Stromal cell of bone marrow (primary cell): ENCODE data around the gene PRRT1B.

ENCODE experiments used
- DNase-seq: peaks from one replicate; pipeline ENCODE4 v3.0.0-alpha.2; 2012; ENCODE audit warnings: low read depth

Gene PRRT1B

GRCh38 chr9:131597246-131597645 lies 51.9 kb downstream of the PRRT1B start:
- DNase-seq = no peak

- DNase-seq = no peak
Measured at GRCh38 chr9:131598121-131598520, 52.8 kb downstream of the PRRT1B start.

GRCh38 chr9:131601683-131602181 lies 56.4 kb downstream of the PRRT1B start:
- DNase-seq = no peak

- no peak for DNase-seq
Measured at GRCh38 chr9:131603199-131603598, 57.9 kb downstream of the PRRT1B start.

- DNase-seq = no peak
Measured at GRCh38 chr9:131603711-131604439, 58.6 kb downstream of the PRRT1B start.

GRCh38 chr9:131605770-131606590 lies 60.7 kb downstream of the PRRT1B start:
- DNase-seq = no peak

GRCh38 chr9:131606896-131607567 lies 61.7 kb downstream of the PRRT1B start:
- DNase-seq = no peak

- DNase-seq = no peak
Measured at GRCh38 chr9:131607591-131607990, 62.3 kb downstream of the PRRT1B start.

GRCh38 chr9:131608493-131609037 lies 63.2 kb downstream of the PRRT1B start:
- peak; percentile 57 for DNase-seq
